ENCODE results near the gene GPC5. TPM values are rescaled to one million over a fixed set of nuclear protein-coding genes. Genes with fewer than 3 reads are reported as not detected.

The GPC5 gene
- total RNA-seq, 1 experiment from 2014 or later, result 0.15 TPM

- H3K27me3 ChIP-seq (ENCODE audit: insufficient read depth, low read length), result peaks cover 1% of the 10 kb centered on the region; the same call in 1 of the 2 replicates
- H3K4me2 ChIP-seq (ENCODE audit: insufficient read depth, insufficient read length, low read length), result no peak overlapping the region
- no peak overlapping the region for H2BK20ac ChIP-seq (ENCODE audit: low read depth, low read length, poor library complexity, severe bottlenecking)
- peaks cover 0 to 5% of the 10 kb centered on the region in 2 experiments; a peak in 2 of 4 replicates for H3K4me1 Mint-ChIP-seq
- H4K5ac ChIP-seq (ENCODE audit: insufficient read length, low read depth, low read length), result no peak overlapping the region
- H2BK15ac ChIP-seq (ENCODE audit: low read depth, low read length), result no peak overlapping the region
- no peak overlapping the region for H3K27ac Mint-ChIP-seq
- no peaks in the 10 kb centered on the region for H3K79me1 ChIP-seq (ENCODE audit: insufficient read depth, low read depth, low read length, poor library complexity, severe bottlenecking)
- no peaks in the 10 kb centered on the region for H3K9me3 Mint-ChIP-seq
- H3K36me3 Mint-ChIP-seq (ENCODE audit: insufficient read depth in 1 of 3, low read depth in 3 of 3), result no peaks in the 10 kb centered on the region
- H4K8ac ChIP-seq (replicated peaks; ENCODE audit: insufficient read length, low read depth, low read length), result no peak overlapping the region
- no peak overlapping the region for H3T11ph ChIP-seq (ENCODE audit: low read length)
- no peak overlapping the region for H3K9ac ChIP-seq (ENCODE audit: extremely low read depth, insufficient read length, low read length)
- H3K4me1 ChIP-seq (ENCODE audit: insufficient read depth, low read length), result no peaks in the 10 kb centered on the region; the same call in 1 of the 2 replicates
- no peaks in the 10 kb centered on the region for H3K27me3 Mint-ChIP-seq (ENCODE audit: low read depth)
- peak; percentile 54 for DNase-seq
- H3K23ac ChIP-seq (ENCODE audit: insufficient read length, low read depth, low read length), result no peak overlapping the region
- H2AK5ac ChIP-seq (ENCODE audit: insufficient read length, low read length), result no peak overlapping the region
- TF ChIP-seq CTCF (conservative IDR thresholded peaks at IDR 0.05), result no peak
- H3K27ac ChIP-seq (ENCODE audit: insufficient read length, low read depth, low read length), result no peak overlapping the region
- no peaks in the 10 kb centered on the region for H3K79me2 ChIP-seq (ENCODE audit: insufficient read depth, low read length)
- no peak overlapping the region for H3K56ac ChIP-seq (ENCODE audit: insufficient read length, low read depth, low read length)
- no peak overlapping the region for H4K91ac ChIP-seq (ENCODE audit: insufficient read length, low read depth, low read length)
- no peak overlapping the region for H2BK5ac ChIP-seq (ENCODE audit: insufficient read length, low read length)
- no peaks in the 10 kb centered on the region for H3K23me2 ChIP-seq (ENCODE audit: insufficient read length, low read depth, low read length, poor library complexity, severe bottlenecking)
- no peaks in the 10 kb centered on the region for H3K9me3 ChIP-seq (ENCODE audit: control insufficient read depth, low read depth, low read length)
- H3K14ac ChIP-seq (ENCODE audit: insufficient read depth, low read length), result no peak overlapping the region
- H3K4ac ChIP-seq (ENCODE audit: low read depth, low read length), result no peak overlapping the region
- H3K4me3 Mint-ChIP-seq, result no peak overlapping the region
- H2BK120ac ChIP-seq (ENCODE audit: low read depth, low read length, poor library complexity, severe bottlenecking), result no peak overlapping the region
- H4K20me1 ChIP-seq (ENCODE audit: control insufficient read depth, insufficient read depth, insufficient read length), result no peaks in the 10 kb centered on the region
- H2BK12ac ChIP-seq (ENCODE audit: insufficient read length, low read depth, low read length), result no peak overlapping the region
- no peak overlapping the region for H3K18ac ChIP-seq (ENCODE audit: insufficient read length, low read depth, low read length)
- WGBS (ENCODE audit: extremely low coverage, insufficient read length, low lambda C conversion rate), result no CpG with 5 or more reads among the region's 7 CpGs
- H2AFZ ChIP-seq (ENCODE audit: low read length), result no peak overlapping the region
Observed at GRCh38 chr13:92407858-92408257, 1009.4 kb downstream of the GPC5 start.

Data from H9 (cell line).